Breast epithelium (tissue), 4 donors: ENCODE results near the gene MYO1D. TPM values are rescaled to one million over a fixed set of nuclear protein-coding genes. Genes with fewer than 3 reads are reported as not detected.
"Not testable (repeated sequence)": the region's sequence is repeated elsewhere in the genome, so short reads cannot be mapped to it uniquely, and the experiment has no call there.

ENCODE experiments used
- DNase-seq, 2 donors: peaks; one replicate each; pipeline ENCODE4 v3.0.0-alpha.2; 2019; ENCODE audit warnings: low spot score in 2 of 2
- H3K27ac ChIP-seq, 2 donors: fragments of 200-600 bp; sonication (generic) in 1 of 2; one replicate each; pipeline ENCODE4 v1.5.1; 2016 to 2019; ENCODE audit warnings: mild to moderate bottlenecking in 1 of 2
- H3K27me3 ChIP-seq, 2 donors: fragments of 200-600 bp; sonication (generic) in 1 of 2; one replicate each; pipeline versions ENCODE4 v1.5.1 to v1.6.0; 2017 to 2019; ENCODE audit warnings: control low read depth in 1 of 2, mild to moderate bottlenecking in 1 of 2
- H3K36me3 ChIP-seq: fragments of 200-600 bp; one replicate; pipeline ENCODE4 v1.5.1; 2019
- H3K4me1 ChIP-seq, 2 donors: fragments of 200-600 bp; sonication (generic); one replicate each; pipeline ENCODE4 v1.5.1; 2016 to 2019; ENCODE audit warnings: control low read depth in 1 of 2
- H3K4me3 ChIP-seq, 3 donors: fragments of 200-600 bp; sonication (generic); 1 replicate in 2 of 3; 2 replicates in 1 of 3; pipeline ENCODE4 v1.5.1; 2016 to 2019; ENCODE audit warnings: mild to moderate bottlenecking in 3 of 3, moderate library complexity in 2 of 3
- H3K9me3 ChIP-seq, 2 donors: fragments of 200-600 bp; sonication (generic) in 1 of 2; one replicate each; pipeline ENCODE4 v1.5.1; 2016 to 2019; ENCODE audit warnings: control low read depth in 1 of 2
- POLR2A ChIP-seq: fragments of 450-650 bp; IDR thresholded peaks from one replicate; pipeline ENCODE4 v1.6.1; 2016; ENCODE audit warnings: antibody characterized with exemption, mild to moderate bottlenecking, moderate library complexity
- POLR2AphosphoS5 ChIP-seq, 3 donors: sonication (generic); formaldehyde crosslinking; IDR thresholded peaks; one replicate each; pipeline ENCODE4 v1.6.1; 2017; ENCODE audit warnings: antibody characterized with exemption in 3 of 3
- intact Hi-C: fragments of 100-400 bp; cut with DNase I; formaldehyde crosslinking; loops from one replicate; pipeline ENCODE4 v1.15.1; 2023; ENCODE audit warnings: low total_unique reads
- total RNA-seq, 3 donors: library from RNA; depleted of rRNA; stranded (reverse); fragments of >200 nt; gene quantifications; one replicate each; pipeline ENCODE4 v1.1.0, GENCODE V29; 2016
- TF ChIP-seq, protein P1 (sequence below), 3 donors: fragments of 450-650 bp; IDR thresholded peaks; one replicate each; pipeline ENCODE4 v1.5.1; 2016 to 2017; ENCODE audit warnings: antibody characterized with exemption in 3 of 3, mild to moderate bottlenecking in 3 of 3, moderate library complexity in 3 of 3

MYO1D gene
- total RNA-seq, 3 donors from 2014 or later = 54.4 to 114 (median 76.7) TPM

DNA sequence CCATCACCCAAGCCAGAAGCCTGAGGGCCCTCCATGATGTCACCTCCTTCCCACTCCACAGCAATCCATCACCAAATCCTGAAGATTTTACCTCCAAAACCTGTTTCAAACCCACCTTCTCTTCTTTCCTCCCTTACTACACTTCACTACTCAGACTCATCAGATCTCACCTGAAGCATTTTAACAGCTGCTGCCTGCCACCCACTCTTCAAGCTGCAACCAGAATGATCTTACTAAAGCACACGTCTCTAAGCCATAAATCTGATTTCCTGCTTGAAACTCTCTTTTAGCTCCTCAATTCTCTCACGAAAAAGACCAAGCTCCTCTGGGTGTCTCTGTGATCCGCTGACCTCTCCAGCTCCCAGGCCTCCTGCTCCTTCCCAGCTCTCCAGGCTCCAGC lies 343.6 kb downstream of the MYO1D start:
- H3K9me3 ChIP-seq = no peaks in the 10 kb centered on the region
- DNase-seq = no peak
- H3K4me1 ChIP-seq = no peaks in the 10 kb centered on the region
- H3K27ac ChIP-seq = no peak overlapping the region
- intact Hi-C loops = no loop called here
- H3K4me3 ChIP-seq = no peak overlapping the region
- H3K27me3 ChIP-seq = no peaks in the 10 kb centered on the region
- H3K36me3 ChIP-seq = no peaks in the 10 kb centered on the region
- TF ChIP-seq POLR2A = no peak
- TF ChIP-seq, protein P1, sequence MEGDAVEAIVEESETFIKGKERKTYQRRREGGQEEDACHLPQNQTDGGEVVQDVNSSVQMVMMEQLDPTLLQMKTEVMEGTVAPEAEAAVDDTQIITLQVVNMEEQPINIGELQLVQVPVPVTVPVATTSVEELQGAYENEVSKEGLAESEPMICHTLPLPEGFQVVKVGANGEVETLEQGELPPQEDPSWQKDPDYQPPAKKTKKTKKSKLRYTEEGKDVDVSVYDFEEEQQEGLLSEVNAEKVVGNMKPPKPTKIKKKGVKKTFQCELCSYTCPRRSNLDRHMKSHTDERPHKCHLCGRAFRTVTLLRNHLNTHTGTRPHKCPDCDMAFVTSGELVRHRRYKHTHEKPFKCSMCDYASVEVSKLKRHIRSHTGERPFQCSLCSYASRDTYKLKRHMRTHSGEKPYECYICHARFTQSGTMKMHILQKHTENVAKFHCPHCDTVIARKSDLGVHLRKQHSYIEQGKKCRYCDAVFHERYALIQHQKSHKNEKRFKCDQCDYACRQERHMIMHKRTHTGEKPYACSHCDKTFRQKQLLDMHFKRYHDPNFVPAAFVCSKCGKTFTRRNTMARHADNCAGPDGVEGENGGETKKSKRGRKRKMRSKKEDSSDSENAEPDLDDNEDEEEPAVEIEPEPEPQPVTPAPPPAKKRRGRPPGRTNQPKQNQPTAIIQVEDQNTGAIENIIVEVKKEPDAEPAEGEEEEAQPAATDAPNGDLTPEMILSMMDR (IDR thresholded peaks at IDR 0.05) = no peak
- TF ChIP-seq POLR2AphosphoS5 (IDR thresholded peaks at IDR 0.05) = no peak

DNA sequence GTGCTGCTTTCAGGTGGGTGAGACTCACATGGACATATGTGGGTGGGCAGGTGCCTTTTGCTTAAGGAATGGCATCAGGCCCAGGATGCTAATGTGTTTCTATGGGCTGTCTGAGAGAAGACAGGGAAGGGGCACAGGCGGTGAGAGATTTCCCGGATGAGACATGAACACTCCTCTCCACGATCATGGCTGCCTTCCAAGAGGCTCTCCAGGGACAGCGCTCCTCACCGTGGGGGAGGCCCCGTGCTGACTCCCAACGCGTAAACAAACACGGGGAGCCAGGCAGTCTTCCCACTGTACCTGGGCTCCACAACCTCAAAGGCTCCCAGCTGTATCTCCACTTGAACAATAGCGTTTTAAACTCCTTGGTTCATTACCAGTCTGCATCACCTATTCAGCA lies 347.3 kb downstream of the MYO1D start:
- intact Hi-C loops = no loop called here
- no peaks in the 10 kb centered on the region for H3K27me3 ChIP-seq
- H3K4me3 ChIP-seq = no peak overlapping the region
- DNase-seq = no peak
- TF ChIP-seq POLR2A (no peak), POLR2AphosphoS5 (IDR thresholded peaks at IDR 0.05) (no peak)
- TF ChIP-seq, protein P1 (IDR thresholded peaks at IDR 0.05) = no peak
- no peak overlapping the region for H3K27ac ChIP-seq
- H3K4me1 ChIP-seq = no peaks in the 10 kb centered on the region
- H3K9me3 ChIP-seq = no peaks in the 10 kb centered on the region
- no peaks in the 10 kb centered on the region for H3K36me3 ChIP-seq

DNA sequence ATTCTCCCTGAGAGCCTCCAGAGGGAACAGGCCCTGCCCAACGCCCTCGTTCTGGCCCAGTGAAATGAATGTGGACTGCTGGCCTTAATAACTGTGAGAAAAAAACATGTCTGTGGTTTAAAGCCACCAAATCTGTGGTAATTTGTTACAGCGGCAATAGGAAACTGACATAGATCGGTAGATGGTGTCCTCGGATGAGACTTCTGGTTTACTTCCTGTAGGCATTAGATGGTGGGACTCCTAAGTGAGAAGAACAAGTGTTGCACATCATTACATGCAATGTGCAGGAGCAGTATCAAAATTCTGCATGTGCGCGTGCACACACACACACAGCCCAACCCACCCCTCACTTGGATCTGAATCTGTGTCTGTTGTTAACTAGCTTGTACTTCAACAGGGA lies 348.1 kb downstream of the MYO1D start:
- no peaks in the 10 kb centered on the region for H3K4me1 ChIP-seq
- no peak overlapping the region for H3K27ac ChIP-seq
- no peaks in the 10 kb centered on the region for H3K27me3 ChIP-seq
- no peak for TF ChIP-seq POLR2AphosphoS5 (IDR thresholded peaks at IDR 0.05)
- TF ChIP-seq, protein P1 (IDR thresholded peaks at IDR 0.05) = no peak
- no peak for TF ChIP-seq POLR2A
- H3K4me3 ChIP-seq = no peak overlapping the region
- intact Hi-C loops = no loop called here
- H3K36me3 ChIP-seq = no peaks in the 10 kb centered on the region
- no peak for DNase-seq
- no peaks in the 10 kb centered on the region for H3K9me3 ChIP-seq

DNA sequence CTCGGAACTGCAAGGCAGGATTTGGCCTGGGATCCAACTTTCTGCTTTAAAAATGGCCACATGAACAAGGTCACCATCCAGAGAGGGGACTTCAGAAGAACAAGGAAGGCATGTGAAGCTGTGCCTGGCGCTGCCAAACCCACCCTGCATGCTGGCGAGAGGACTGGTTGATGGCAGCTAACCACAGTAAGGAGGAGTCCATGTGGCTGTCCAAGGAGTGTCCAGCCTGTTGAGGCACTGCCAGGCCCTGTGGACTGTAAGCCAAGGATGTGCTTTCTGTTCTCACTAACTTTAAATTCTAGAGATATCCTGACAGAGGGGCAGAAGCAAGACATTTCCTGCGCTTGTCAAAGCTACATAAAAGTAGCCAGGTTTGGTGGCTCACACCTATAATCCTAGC lies 349.8 kb downstream of the MYO1D start:
- no peaks in the 10 kb centered on the region for H3K9me3 ChIP-seq

DNA sequence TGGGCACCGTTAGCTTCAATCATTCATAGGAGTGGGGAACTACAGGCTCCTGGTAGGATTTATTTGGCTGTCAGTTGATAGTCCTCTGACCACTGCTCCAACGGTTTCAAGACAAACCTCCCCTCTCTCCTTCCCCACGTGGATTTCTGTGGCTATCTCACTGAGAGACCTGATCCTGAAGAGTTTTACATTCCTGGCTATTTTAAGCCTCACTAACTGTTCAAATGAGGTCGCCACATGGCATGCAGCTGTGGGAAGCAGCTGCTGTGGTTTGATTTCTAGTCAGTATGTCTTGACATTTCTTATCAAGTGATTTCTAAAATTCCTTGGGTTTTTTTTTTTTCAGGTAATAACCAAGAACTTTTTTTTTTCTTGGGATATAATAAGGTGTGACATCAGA lies 351.8 kb downstream of the MYO1D start:
- H3K27me3 ChIP-seq = no peaks in the 10 kb centered on the region
- H3K27ac ChIP-seq = no peak overlapping the region
- H3K36me3 ChIP-seq = no peaks in the 10 kb centered on the region
- no peaks in the 10 kb centered on the region for H3K4me1 ChIP-seq
- no peaks in the 10 kb centered on the region for H3K9me3 ChIP-seq
- intact Hi-C loops = no loop called here
- TF ChIP-seq POLR2AphosphoS5 (IDR thresholded peaks at IDR 0.05) = no peak
- no peak for TF ChIP-seq POLR2A
- TF ChIP-seq, protein P1 (IDR thresholded peaks at IDR 0.05) = no peak
- no peak overlapping the region for H3K4me3 ChIP-seq
- DNase-seq = no peak

More for the DNA sequence above, 349.8 kb downstream of the MYO1D start:
- Histone ChIP-seq H3K4me3 (no peak overlapping the region), H3K27ac (no peak overlapping the region), H3K27me3 (no peaks in the 10 kb centered on the region), H3K4me1 (no peaks in the 10 kb centered on the region), H3K36me3 (no peaks in the 10 kb centered on the region)
- intact Hi-C loops = no loop called here
- no peak for DNase-seq
- no peak for TF ChIP-seq POLR2AphosphoS5 (IDR thresholded peaks at IDR 0.05)
- TF ChIP-seq POLR2A = no peak
- TF ChIP-seq, protein P1 (IDR thresholded peaks at IDR 0.05) = no peak

DNA sequence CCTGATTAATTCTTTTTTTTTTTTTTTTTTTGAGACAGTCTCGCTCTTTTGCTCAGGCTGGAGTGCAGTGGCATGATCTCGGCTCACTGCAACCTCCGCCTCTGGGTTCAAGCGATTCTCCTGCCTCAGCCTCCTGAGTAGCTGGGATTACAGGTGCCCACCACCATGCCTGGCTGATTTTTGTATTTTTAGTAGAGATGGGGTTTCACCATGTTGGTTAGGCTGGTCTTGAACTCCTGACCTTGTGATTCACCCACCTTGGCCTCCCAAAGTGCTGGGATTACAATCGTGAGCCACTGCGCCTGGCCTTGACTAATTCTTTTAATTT lies 352.4 kb downstream of the MYO1D start:
- H3K4me3 ChIP-seq, H3K27ac ChIP-seq, H3K27me3 ChIP-seq, H3K9me3 ChIP-seq, H3K36me3 ChIP-seq, intact Hi-C loops, DNase-seq, H3K4me1 ChIP-seq: not testable (repeated sequence)
